ENCODE measurements around the gene IFI35. TPM values are rescaled to one million over a fixed set of nuclear protein-coding genes. Genes with fewer than 3 reads are reported as not detected.

IFI35 gene
- total RNA-seq, 1 experiment from 2014 or later = 6.3 TPM

DNA sequence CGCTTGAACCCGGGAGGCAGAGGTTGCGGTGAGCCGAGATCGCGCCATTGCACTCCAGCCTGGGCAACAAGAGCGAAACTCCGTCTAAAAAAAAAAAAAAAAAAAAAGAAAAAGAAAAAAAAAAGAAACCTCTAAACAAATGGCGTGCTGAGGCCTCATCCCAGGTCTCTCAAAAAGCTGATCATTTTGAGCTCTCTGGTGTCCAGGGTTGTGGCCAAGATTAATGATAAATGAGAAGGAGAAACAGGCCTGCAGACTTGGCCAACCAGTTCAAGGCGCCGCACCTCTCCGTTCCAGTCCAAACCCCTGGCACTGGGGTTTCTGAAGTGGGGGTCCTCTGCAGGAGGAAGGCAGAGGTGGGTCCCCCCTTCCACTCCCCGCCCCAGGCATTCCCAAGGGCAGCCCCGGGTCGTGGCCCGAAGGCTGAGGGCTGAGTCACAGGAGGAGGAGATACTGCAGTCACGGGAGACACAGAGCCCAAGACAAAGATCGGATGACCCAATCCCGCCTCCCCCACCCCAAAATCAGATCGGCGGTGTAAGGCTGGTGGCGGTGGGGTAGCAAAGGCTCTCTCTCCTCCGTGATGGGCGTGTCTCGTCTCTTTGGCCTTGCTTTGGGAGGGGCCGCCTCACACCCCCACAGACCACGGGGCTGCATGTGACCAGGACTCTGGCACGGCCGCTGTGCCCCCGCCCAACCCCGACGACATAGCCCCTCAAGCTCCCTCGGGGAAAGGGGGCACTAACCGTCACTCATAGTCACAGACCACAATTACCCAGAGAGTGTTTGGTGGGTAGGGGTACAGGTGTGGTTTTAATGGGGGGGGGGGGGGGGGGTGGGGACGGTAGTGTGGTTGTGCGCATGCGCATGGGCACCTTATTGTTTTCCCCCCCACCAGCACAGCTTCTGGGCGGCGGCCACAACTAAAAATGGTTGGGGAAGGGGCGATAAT lies 14.5 kb downstream of the IFI35 start:
- peak overlapping the region; percentile 86 for H3K27ac Mint-ChIP-seq (ENCODE audit: low read depth, unreplicated experiment)
- CTCF ChIA-PET = interaction anchor here (0.7 kb wide), 1 partner anchor 32 kb away, joined by 3 read pairs; no protein-coding TSS in a partner anchor
- TF ChIP-seq, protein P1, sequence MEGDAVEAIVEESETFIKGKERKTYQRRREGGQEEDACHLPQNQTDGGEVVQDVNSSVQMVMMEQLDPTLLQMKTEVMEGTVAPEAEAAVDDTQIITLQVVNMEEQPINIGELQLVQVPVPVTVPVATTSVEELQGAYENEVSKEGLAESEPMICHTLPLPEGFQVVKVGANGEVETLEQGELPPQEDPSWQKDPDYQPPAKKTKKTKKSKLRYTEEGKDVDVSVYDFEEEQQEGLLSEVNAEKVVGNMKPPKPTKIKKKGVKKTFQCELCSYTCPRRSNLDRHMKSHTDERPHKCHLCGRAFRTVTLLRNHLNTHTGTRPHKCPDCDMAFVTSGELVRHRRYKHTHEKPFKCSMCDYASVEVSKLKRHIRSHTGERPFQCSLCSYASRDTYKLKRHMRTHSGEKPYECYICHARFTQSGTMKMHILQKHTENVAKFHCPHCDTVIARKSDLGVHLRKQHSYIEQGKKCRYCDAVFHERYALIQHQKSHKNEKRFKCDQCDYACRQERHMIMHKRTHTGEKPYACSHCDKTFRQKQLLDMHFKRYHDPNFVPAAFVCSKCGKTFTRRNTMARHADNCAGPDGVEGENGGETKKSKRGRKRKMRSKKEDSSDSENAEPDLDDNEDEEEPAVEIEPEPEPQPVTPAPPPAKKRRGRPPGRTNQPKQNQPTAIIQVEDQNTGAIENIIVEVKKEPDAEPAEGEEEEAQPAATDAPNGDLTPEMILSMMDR (IDR thresholded peaks at IDR 0.05; ENCODE audit: unreplicated experiment) = no peak

GRCh38 chr17:43021741-43022512 lies 15.3 kb downstream of the IFI35 start, which contains the start of gene VAT1:
Gene VAT1, minus strand, starts transcription at chr17:43022385. Its CDS starts 63 bp downstream, at chr17:43022322.
- peak within 1 kb of the TSS; percentile 91 for H3K4me3 Mint-ChIP-seq (ENCODE audit: unreplicated experiment)
- intact Hi-C loops (cut with micrococcal nuclease) = loop anchor here (5.0 to 10.0 kb wide), 3 partner anchors 150 to 313 kb away; partner anchors contain the start of genes NBR1 and TMEM106A

More for the DNA sequence above, 14.5 kb downstream of the IFI35 start:
- H3K4me3 Mint-ChIP-seq (ENCODE audit: unreplicated experiment) = peak overlapping the region; percentile 91
- intact Hi-C loops (cut with micrococcal nuclease) = loop anchor here (5.0 to 10.0 kb wide), 3 partner anchors 151 to 314 kb away; partner anchors contain the start of genes NBR1 and TMEM106A
- no TSS peak for BruUV-seq (replicated peaks)
- H3K27me3 Mint-ChIP-seq (ENCODE audit: insufficient read depth, unreplicated experiment) = no peaks in the 10 kb centered on the region
- H3K9me3 Mint-ChIP-seq (ENCODE audit: unreplicated experiment) = no peaks in the 10 kb centered on the region
- peaks cover 20% of the 10 kb centered on the region for H3K4me1 Mint-ChIP-seq (ENCODE audit: insufficient read depth, unreplicated experiment)
- POLR2A ChIA-PET = interaction anchor here (0.6 to 5.9 kb wide), 16 partner anchors 8 to 367 kb away, joined by 3 to 58 read pairs (median 4); partner anchors contain the start of genes BRCA1, IFI35, NBR1 and RPL27
- peak; percentile 45 for DNase-seq (ENCODE audit: unreplicated experiment)
- H3K36me3 Mint-ChIP-seq (ENCODE audit: insufficient read depth, unreplicated experiment) = peaks cover 34% of the 10 kb centered on the region

GRCh38 chr17:43024407-43025289 lies 18.1 kb downstream of the IFI35 start, which contains the start of gene RND2:
Gene RND2, plus strand, starts transcription at chr17:43025231. Its CDS starts 117 bp downstream, at chr17:43025348.
- peaks cover 14% of the 10 kb centered on the region for H3K4me1 Mint-ChIP-seq (ENCODE audit: insufficient read depth, unreplicated experiment)
- no peaks in the 10 kb centered on the region for H3K9me3 Mint-ChIP-seq (ENCODE audit: unreplicated experiment)
- BruUV-seq (replicated peaks) = no TSS peak
- H3K27ac Mint-ChIP-seq (ENCODE audit: low read depth, unreplicated experiment) = peak within 1 kb of the TSS; percentile 61
- DNase-seq (ENCODE audit: unreplicated experiment) = peak; percentile 93
- peak within 1 kb of the TSS; percentile 71 for H3K4me3 Mint-ChIP-seq (ENCODE audit: unreplicated experiment)
- H3K36me3 Mint-ChIP-seq (ENCODE audit: insufficient read depth, unreplicated experiment) = peaks cover 17% of the 10 kb centered on the region
- ChIA-PET CTCF (interaction anchor here (0.5 to 1.4 kb wide), 10 partner anchors 9 to 751 kb away, joined by 3 to 4 read pairs (median 3); no protein-coding TSS in a partner anchor), POLR2A (interaction anchor here (0.6 to 5.9 kb wide), 12 partner anchors 16 to 417 kb away, joined by 3 to 58 read pairs (median 6); partner anchors contain the start of genes ARL4D, IFI35, NBR1 and RPL27)
- TF ChIP-seq, protein P1 (IDR thresholded peaks at IDR 0.05; ENCODE audit: unreplicated experiment) = peak; percentile 51
- no peaks in the 10 kb centered on the region for H3K27me3 Mint-ChIP-seq (ENCODE audit: insufficient read depth, unreplicated experiment)
- intact Hi-C loops (cut with micrococcal nuclease) = loop anchor here (1.0 to 10.0 kb wide), 4 partner anchors 100 to 310 kb away; partner anchors contain the start of genes NBR1 and TMEM106A

More at GRCh38 chr17:43021741-43022512, 15.3 kb downstream of the IFI35 start, which contains the start of gene VAT1:
- H3K27ac Mint-ChIP-seq (ENCODE audit: low read depth, unreplicated experiment) = peak within 1 kb of the TSS; percentile 86
- TF ChIP-seq, protein P1 (IDR thresholded peaks at IDR 0.05; ENCODE audit: unreplicated experiment) = no peak
- CTCF ChIA-PET = interaction anchor here (0.7 to 1.1 kb wide), 2 partner anchors 24 to 32 kb away, joined by 3 to 4 read pairs; partner anchors contain the start of gene RPL27
- DNase-seq (ENCODE audit: unreplicated experiment) = peak; percentile 78
- peaks cover 20% of the 10 kb centered on the region for H3K4me1 Mint-ChIP-seq (ENCODE audit: insufficient read depth, unreplicated experiment)
- no peaks in the 10 kb centered on the region for H3K27me3 Mint-ChIP-seq (ENCODE audit: insufficient read depth, unreplicated experiment)
- H3K36me3 Mint-ChIP-seq (ENCODE audit: insufficient read depth, unreplicated experiment) = peaks cover 26% of the 10 kb centered on the region
- POLR2A ChIA-PET = interaction anchor here (0.6 to 5.9 kb wide), 18 partner anchors 8 to 366 kb away, joined by 3 to 58 read pairs (median 4); partner anchors contain the start of genes BRCA1, IFI35, NBR1 and RPL27
- BruUV-seq (replicated peaks) = no TSS peak
- no peaks in the 10 kb centered on the region for H3K9me3 Mint-ChIP-seq (ENCODE audit: unreplicated experiment)
